ENCODE data around the gene ARHGEF39. TPM values are rescaled to one million over a fixed set of nuclear protein-coding genes. Genes with fewer than 3 reads are reported as not detected.
A peak's percentile ranks its signal among the peaks of the same experiment; 100 is the strongest.

The ARHGEF39 gene
- total and polyA plus RNA-seq, 10 of the 15 experiments (the other 5 are each of a cell fraction or from before 2014, with no cell fraction given): 2.0 to 28.9 (median 13.2) TPM

DNA sequence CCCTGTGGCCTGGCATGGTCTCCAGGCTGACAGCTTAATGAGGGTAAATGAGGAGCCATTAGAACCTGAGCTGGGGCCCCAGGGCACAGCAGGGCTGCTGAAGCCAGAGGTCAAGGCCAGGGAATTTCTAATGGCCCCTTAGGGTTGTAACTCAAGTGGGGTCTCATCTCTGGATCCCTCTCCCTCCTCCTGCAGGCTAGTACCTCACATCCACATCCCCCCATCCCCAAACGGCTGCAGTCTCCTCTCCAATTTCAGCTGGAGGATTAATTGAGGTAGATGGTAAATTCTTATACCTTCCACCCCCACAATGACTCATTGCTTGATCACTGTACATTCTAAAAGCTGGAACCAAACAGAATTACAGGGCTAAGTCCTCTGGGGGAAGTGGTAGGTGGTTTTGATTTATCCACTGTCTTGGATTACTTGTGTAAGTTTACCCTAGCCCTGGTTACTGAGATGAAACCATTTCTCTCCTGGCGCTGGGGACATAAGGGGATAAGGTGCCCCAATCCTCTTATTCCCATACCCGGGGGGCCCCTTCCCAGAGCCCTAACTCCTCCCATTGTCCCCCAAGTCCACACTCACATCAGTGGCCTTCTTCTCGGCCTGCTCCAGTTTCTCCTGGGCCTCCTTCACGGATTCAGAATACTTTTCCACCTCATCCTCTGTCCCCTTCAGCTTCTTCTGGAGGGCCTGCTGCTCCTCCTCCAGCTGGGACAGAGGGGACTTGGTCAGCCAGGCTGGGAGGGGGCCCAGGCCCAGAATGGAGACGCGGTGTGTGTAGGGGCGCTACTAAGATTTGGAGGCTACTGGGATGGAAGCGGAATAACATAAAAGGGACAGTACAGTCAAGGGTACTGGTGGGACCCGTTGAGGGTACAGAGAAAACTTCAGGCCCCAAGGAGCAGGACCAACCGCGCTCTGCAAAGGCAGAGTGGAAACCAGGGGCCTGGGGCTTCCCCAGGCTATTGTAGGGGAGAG is 23.9 kb upstream of the ARHGEF39 start:
- POLR2A ChIA-PET: interaction anchor here (0.6 to 1.4 kb wide), 4 partner anchors 7 to 60 kb away, joined by 3 to 6 read pairs (median 4); partner anchors contain the start of genes GBA2 and RGP1
- DNase-seq (ENCODE audit: low read depth, low spot score) (no peak), ATAC-seq (peak; percentile 11; the same call in 1 of the 3 replicates), FAIRE-seq (no peak)
- in situ Hi-C loops (cut with MboI): no loop called here
- Histone ChIP-seq H2AFZ (ENCODE audit: control insufficient read depth, low read depth, low read length) (no peak overlapping the region), H4K20me1 (ENCODE audit: control insufficient read depth, insufficient read depth) (no peaks in the 10 kb centered on the region), H3K27ac (ENCODE audit: control insufficient read depth, insufficient read depth) (no peak overlapping the region), H3K79me2 (ENCODE audit: control insufficient read depth, insufficient read depth, low read length) (no peaks in the 10 kb centered on the region; the same call in 1 of the 2 replicates), H3K4me3 (peak overlapping the region; percentile 36; the same call in 1 of the 2 replicates), H3K4me1 (ENCODE audit: control insufficient read depth, insufficient read depth, low read length) (peaks cover 3% of the 10 kb centered on the region; the same call in 1 of the 2 replicates), H3K27me3 (replicated peaks in 1 of 2; ENCODE audit: control insufficient read depth in 2 of 2, insufficient read depth in 2 of 2, low read length in 1 of 2) (no peaks in the 10 kb centered on the region; a peak in 1 of 4 replicates), H3K4me2 (ENCODE audit: control insufficient read depth, insufficient read depth) (peak overlapping the region; percentile 90), H3K36me3 (ENCODE audit: control insufficient read depth in 2 of 2, insufficient read depth in 2 of 2, low read length in 1 of 2) (no peaks in the 10 kb centered on the region), H3K9me3 (replicated peaks; ENCODE audit: control insufficient read depth, insufficient read depth, low read length) (no peaks in the 10 kb centered on the region), H3K9ac (ENCODE audit: control insufficient read depth, insufficient read depth, low read length) (peak overlapping the region; percentile 14; the same call in 1 of the 2 replicates)
- SMC1A ChIA-PET (ENCODE audit: uncharacterized antibody, unreplicated experiment): interaction anchor here (0.8 to 2.0 kb wide), 3 partner anchors 8 to 20 kb away, joined by 3 to 7 read pairs (median 5); no protein-coding TSS in a partner anchor
- intact Hi-C loops (cut with micrococcal nuclease; ENCODE audit: unreplicated experiment): no loop called here
- RAD21 ChIA-PET (ENCODE audit: unreplicated experiment): interaction anchor here (0.7 kb wide), 1 partner anchor 24 kb away, joined by 3 read pairs; the partner anchor contains the start of gene ARHGEF39
- TF ChIP-seq, protein P1, sequence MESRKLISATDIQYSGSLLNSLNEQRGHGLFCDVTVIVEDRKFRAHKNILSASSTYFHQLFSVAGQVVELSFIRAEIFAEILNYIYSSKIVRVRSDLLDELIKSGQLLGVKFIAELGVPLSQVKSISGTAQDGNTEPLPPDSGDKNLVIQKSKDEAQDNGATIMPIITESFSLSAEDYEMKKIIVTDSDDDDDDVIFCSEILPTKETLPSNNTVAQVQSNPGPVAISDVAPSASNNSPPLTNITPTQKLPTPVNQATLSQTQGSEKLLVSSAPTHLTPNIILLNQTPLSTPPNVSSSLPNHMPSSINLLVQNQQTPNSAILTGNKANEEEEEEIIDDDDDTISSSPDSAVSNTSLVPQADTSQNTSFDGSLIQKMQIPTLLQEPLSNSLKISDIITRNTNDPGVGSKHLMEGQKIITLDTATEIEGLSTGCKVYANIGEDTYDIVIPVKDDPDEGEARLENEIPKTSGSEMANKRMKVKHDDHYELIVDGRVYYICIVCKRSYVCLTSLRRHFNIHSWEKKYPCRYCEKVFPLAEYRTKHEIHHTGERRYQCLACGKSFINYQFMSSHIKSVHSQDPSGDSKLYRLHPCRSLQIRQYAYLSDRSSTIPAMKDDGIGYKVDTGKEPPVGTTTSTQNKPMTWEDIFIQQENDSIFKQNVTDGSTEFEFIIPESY (IDR thresholded peaks at IDR 0.05): no peak
- TF ChIP-seq SPI1 (IDR thresholded peaks at IDR 0.05; ENCODE audit: borderline replicate concordance, insufficient read depth, low read depth, low read length): 0 out of 2 replicates have a peak, but pooled peaks have one; percentile 5
- TSS peak; percentile 57 for BruUV-seq (replicated peaks)
- 70% methylated on average over 12 of the region's 12 CpGs for WGBS (ENCODE audit: insufficient coverage, insufficient replicate concordance, low lambda C conversion rate, missing lambda C conversion rate)
- CTCF ChIA-PET: interaction anchor here (1.0 to 15.2 kb wide), 6 partner anchors 8 to 137 kb away, joined by 3 to 227 read pairs (median 5); partner anchors contain the start of genes ARHGEF39, CCDC107 and RMRP
